Measurements from ENCODE around the gene SERTAD1. TPM values are rescaled to one million over a fixed set of nuclear protein-coding genes. Genes with fewer than 3 reads are reported as not detected.

Gene SERTAD1
- total and polyA plus RNA-seq, 2 of the 4 experiments (the other 2 are of a cell fraction), result 21.1 to 27.4 TPM

DNA sequence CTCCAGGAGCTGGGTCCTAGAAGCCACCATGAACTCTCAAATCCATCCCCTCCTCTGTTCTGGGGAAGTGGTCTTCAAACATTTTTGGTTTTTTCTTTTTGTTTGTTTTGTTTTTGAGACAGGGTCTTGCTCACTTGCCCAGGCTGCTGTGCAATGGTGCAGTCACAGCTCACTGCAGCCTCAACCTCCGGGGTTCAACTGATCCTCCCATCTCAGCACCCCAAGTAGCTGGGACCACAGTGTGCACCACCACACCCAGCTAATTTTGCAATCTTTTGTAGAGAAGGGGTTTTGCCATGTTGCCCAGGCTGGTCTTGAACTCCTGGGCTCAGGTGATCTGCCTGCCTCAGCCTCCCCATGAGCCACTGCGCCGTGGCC is 32.8 kb upstream of the SERTAD1 start:
- no peak overlapping the region for H3K56ac ChIP-seq (ENCODE audit: extremely low read depth, insufficient read depth, low read length)
- ChIA-PET POLR2A (ENCODE audit: unreplicated experiment) (no interaction called here), CTCF (no interaction called here)
- H3K14ac ChIP-seq (replicated peaks; ENCODE audit: low read depth, low read length), result no peak overlapping the region
- no peak overlapping the region for H3K18ac ChIP-seq (ENCODE audit: low read depth, low read length)
- no peaks in the 10 kb centered on the region for H3K27me3 ChIP-seq (ENCODE audit: control insufficient read depth, insufficient read depth, low read length)
- H4K91ac ChIP-seq (ENCODE audit: insufficient read depth, low read depth, low read length), result no peak overlapping the region
- H2BK15ac ChIP-seq (ENCODE audit: low read depth, low read length), result no peak overlapping the region
- H2BK20ac ChIP-seq (ENCODE audit: low read depth, low read length), result no peak overlapping the region
- H3K23ac ChIP-seq (ENCODE audit: low read depth, low read length), result no peak overlapping the region
- no peak overlapping the region for H2BK5ac ChIP-seq (ENCODE audit: low read depth, low read length, poor library complexity, severe bottlenecking)
- ATAC-seq (ENCODE audit: low read depth) (no peak), DNase-seq (no peak)
- no peak overlapping the region for H3K4me3 ChIP-seq (ENCODE audit: insufficient read depth, low read depth, low read length)
- peaks cover 4% of the 10 kb centered on the region; the same call in 1 of the 2 replicates for H4K20me1 ChIP-seq (ENCODE audit: insufficient read depth, low read length)
- peaks cover 0 to 14% of the 10 kb centered on the region in 2 experiments; a peak in 3 of 4 replicates for H3K79me1 ChIP-seq (ENCODE audit: low read depth in 1 of 2, low read length in 2 of 2)
- in situ Hi-C loops (cut with MboI; ENCODE audit: low sequenced_read_pairs) (no loop called here), dilution Hi-C loops (cut with HindIII; ENCODE audit: low sequenced_read_pairs, unreplicated experiment) (no loop called here), intact Hi-C loops (cut with micrococcal nuclease) (no loop called here)
- no peak overlapping the region for H4K8ac ChIP-seq (ENCODE audit: low read depth in 2 of 2, low read length in 2 of 2)
- WGBS, 2 experiments (ENCODE audit: extremely low coverage in 2 of 2, insufficient read length in 1 of 2), result no CpG with 5 or more reads among the region's 3 CpGs
- no peaks in the 10 kb centered on the region for H3K9me3 ChIP-seq (ENCODE audit: control insufficient read depth, insufficient read depth, low read length)
- H3K4ac ChIP-seq (ENCODE audit: low read depth, low read length), result no peak overlapping the region
- H3K9ac ChIP-seq (ENCODE audit: low read depth, low read length), result no peak overlapping the region
- no peak overlapping the region for H2AK5ac ChIP-seq (ENCODE audit: low read depth, low read length)
- H3K36me3 ChIP-seq (ENCODE audit: control insufficient read depth, insufficient read depth, low read length), result peaks cover 3% of the 10 kb centered on the region; the same call in 1 of the 2 replicates
- H2AK9ac ChIP-seq (replicated peaks; ENCODE audit: low read depth, low read length, poor library complexity), result no peak overlapping the region
- no peak overlapping the region for H2BK120ac ChIP-seq (ENCODE audit: low read depth, low read length)
- H3K4me1 ChIP-seq (ENCODE audit: control insufficient read depth, insufficient read depth, low read length), result no peaks in the 10 kb centered on the region; the same call in 1 of the 2 replicates
- H3K9me1 ChIP-seq (ENCODE audit: insufficient read depth, low read length), result no peaks in the 10 kb centered on the region; the same call in 1 of the 2 replicates
- H3K4me2 ChIP-seq (ENCODE audit: low read depth, low read length), result no peak overlapping the region
- H4K5ac ChIP-seq (ENCODE audit: low read depth, low read length), result no peak overlapping the region
- TF ChIP-seq RCOR1 (IDR thresholded peaks at IDR 0.05; ENCODE audit: insufficient replicate concordance, low read length), result no peak
- TF ChIP-seq, protein P1, sequence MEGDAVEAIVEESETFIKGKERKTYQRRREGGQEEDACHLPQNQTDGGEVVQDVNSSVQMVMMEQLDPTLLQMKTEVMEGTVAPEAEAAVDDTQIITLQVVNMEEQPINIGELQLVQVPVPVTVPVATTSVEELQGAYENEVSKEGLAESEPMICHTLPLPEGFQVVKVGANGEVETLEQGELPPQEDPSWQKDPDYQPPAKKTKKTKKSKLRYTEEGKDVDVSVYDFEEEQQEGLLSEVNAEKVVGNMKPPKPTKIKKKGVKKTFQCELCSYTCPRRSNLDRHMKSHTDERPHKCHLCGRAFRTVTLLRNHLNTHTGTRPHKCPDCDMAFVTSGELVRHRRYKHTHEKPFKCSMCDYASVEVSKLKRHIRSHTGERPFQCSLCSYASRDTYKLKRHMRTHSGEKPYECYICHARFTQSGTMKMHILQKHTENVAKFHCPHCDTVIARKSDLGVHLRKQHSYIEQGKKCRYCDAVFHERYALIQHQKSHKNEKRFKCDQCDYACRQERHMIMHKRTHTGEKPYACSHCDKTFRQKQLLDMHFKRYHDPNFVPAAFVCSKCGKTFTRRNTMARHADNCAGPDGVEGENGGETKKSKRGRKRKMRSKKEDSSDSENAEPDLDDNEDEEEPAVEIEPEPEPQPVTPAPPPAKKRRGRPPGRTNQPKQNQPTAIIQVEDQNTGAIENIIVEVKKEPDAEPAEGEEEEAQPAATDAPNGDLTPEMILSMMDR (conservative IDR thresholded peaks at IDR 0.05; ENCODE audit: low read depth, low read length), result no peak
- no peak for TF ChIP-seq MAFK (IDR thresholded peaks at IDR 0.05; ENCODE audit: low read depth, low read length)
- TF ChIP-seq CHD1 (IDR thresholded peaks at IDR 0.05; ENCODE audit: low read depth, low read length), result no peak
- TF ChIP-seq POLR2A (IDR thresholded peaks at IDR 0.05; ENCODE audit: low read depth, low read length), result no peak
- TF ChIP-seq NFE2L2 (IDR thresholded peaks at IDR 0.05; ENCODE audit: low read depth, low read length), result no peak
- no peak for TF ChIP-seq MAZ (IDR thresholded peaks at IDR 0.05; ENCODE audit: borderline replicate concordance, low read depth, low read length)
- no peak for TF ChIP-seq MXI1 (IDR thresholded peaks at IDR 0.05; ENCODE audit: borderline replicate concordance, low read depth, low read length)
- no peak for TF ChIP-seq USF2 (IDR thresholded peaks at IDR 0.05; ENCODE audit: low read depth, low read length)
- no peak for TF ChIP-seq ELK1 (IDR thresholded peaks at IDR 0.05; ENCODE audit: borderline replicate concordance, low read depth, low read length)
- no peak for TF ChIP-seq SMC3 (IDR thresholded peaks at IDR 0.05; ENCODE audit: low read depth, low read length)
- H2AFZ ChIP-seq (replicated peaks; ENCODE audit: low read length, poor library complexity), result no peak overlapping the region
- H3K27ac ChIP-seq (ENCODE audit: insufficient read depth, low read length), result no peak overlapping the region
- BruUV-seq (replicated peaks), result no TSS peak

Data from IMR-90 (cell line).